Measurements from ENCODE around the gene SLC25A24.
A peak's percentile ranks its signal among the peaks of the same experiment; 100 is the strongest.

- peak; percentile 91 for TF ChIP-seq CTCF (IDR thresholded peaks at IDR 0.05; ENCODE audit: insufficient read depth, low read depth, low read length)
- no peak for TF ChIP-seq EZH2 (IDR thresholded peaks at IDR 0.05; ENCODE audit: insufficient read depth, low read length)
These were observed 74.6 kb downstream of the SLC25A24 start for GRCh38 chr1:108125312-108126138.
